ENCODE measurements around the gene SAMD11.

- TF ChIP-seq POLR2A (IDR thresholded peaks at IDR 0.05; ENCODE audit: low read depth, low read length) (no peak), POLR2AphosphoS5 (IDR thresholded peaks at IDR 0.05; ENCODE audit: low read depth, low read length) (no peak), SPI1 (IDR thresholded peaks at IDR 0.05; ENCODE audit: low read depth, low read length) (no peak), TAF1 (IDR thresholded peaks at IDR 0.05; ENCODE audit: low read depth, low read length) (no peak), PAX5 (IDR thresholded peaks at IDR 0.05; ENCODE audit: insufficient read depth, low read length, severe bottlenecking) (no peak)
Measured at GRCh38 chr1:954927-955326, 31.2 kb downstream of the SAMD11 start.
